GM12892 (cell line): ENCODE data around the gene SKIC2.
"Not testable (repeated sequence)": the region's sequence is repeated elsewhere in the genome, so short reads cannot be mapped to it uniquely, and the experiment has no call there.

Experiments
- POLR2A ChIP-seq: IDR thresholded peaks from 2 replicates; pipeline ENCODE4 v1.6.1; 2011; ENCODE audit warnings: low read depth, low read length, control low read depth
- POLR2AphosphoS5 ChIP-seq: IDR thresholded peaks from 2 replicates; pipeline ENCODE4 v1.6.1; 2011; ENCODE audit warnings: low read depth, low read length, control low read depth
- TAF1 ChIP-seq: IDR thresholded peaks from 2 replicates; pipeline ENCODE4 v1.6.1; 2011; ENCODE audit warnings: low read depth, mild to moderate bottlenecking, control low read depth, low read length, borderline replicate concordance

GRCh38 chr6:32014547-32014946 is 55.6 kb downstream of the SKIC2 start, which contains the start of gene C4B:
- not testable (repeated sequence) for TF ChIP-seq TAF1, POLR2A, POLR2AphosphoS5
